HUES6 (cell line): Measurements from ENCODE around the gene CCNL1.
A peak's percentile ranks its signal among the peaks of the same experiment; 100 is the strongest.
"Not testable (repeated sequence)": the region's sequence is repeated elsewhere in the genome, so short reads cannot be mapped to it uniquely, and the experiment has no call there.

Experiments
- H3K27ac ChIP-seq: 2 replicates; pipeline ENCODE4 v1.7.0; 2013; ENCODE audit warnings: low read depth, mild to moderate bottlenecking, low read length, inconsistent platforms
- H3K27me3 ChIP-seq: 2 replicates; pipeline ENCODE4 v1.6.1; 2013; ENCODE audit warnings: low read length; ENCODE audit not compliant: control insufficient read depth, insufficient read depth
- H3K36me3 ChIP-seq: 2 replicates; pipeline ENCODE4 v1.6.1; 2013; ENCODE audit warnings: low read length; ENCODE audit not compliant: control insufficient read depth, insufficient read depth
- H3K4me1 ChIP-seq: 2 replicates; pipeline ENCODE4 v1.6.1; 2013; ENCODE audit warnings: low read length; ENCODE audit not compliant: control insufficient read depth, insufficient read depth
- H3K4me3 ChIP-seq: 2 replicates; pipeline ENCODE4 v1.5.1; 2013; ENCODE audit warnings: low read depth, low read length
- H3K9ac ChIP-seq: one replicate; pipeline ENCODE4 v1.6.1; 2013; ENCODE audit warnings: mild to moderate bottlenecking, low read length
- H3K9me3 ChIP-seq: 2 replicates; pipeline ENCODE4 v1.6.1; 2013; ENCODE audit warnings: low read depth, low read length; ENCODE audit not compliant: control insufficient read depth, insufficient read depth

CCNL1 gene

GRCh38 chr3:157179365-157179803 lies 19.4 kb upstream of the CCNL1 start:
- no peak overlapping the region for H3K9ac ChIP-seq
- H3K27ac ChIP-seq = no peak overlapping the region
- H3K27me3 ChIP-seq = no peaks in the 10 kb centered on the region
- H3K4me1 ChIP-seq = peaks cover under 1% of the 10 kb centered on the region; the same call in 1 of the 2 replicates
- H3K4me3 ChIP-seq = no peak overlapping the region
- H3K36me3 ChIP-seq = no peaks in the 10 kb centered on the region; the same call in 1 of the 2 replicates
- peaks cover 47% of the 10 kb centered on the region for H3K9me3 ChIP-seq

- peaks cover 45% of the 10 kb centered on the region for H3K9me3 ChIP-seq
- not testable (repeated sequence) for H3K4me3 ChIP-seq, H3K36me3 ChIP-seq, H3K4me1 ChIP-seq, H3K27me3 ChIP-seq, H3K27ac ChIP-seq, H3K9ac ChIP-seq
These were observed 18.8 kb upstream of the CCNL1 start for GRCh38 chr3:157178503-157179364.

- H3K4me1 ChIP-seq, H3K4me3 ChIP-seq, H3K27ac ChIP-seq, H3K9ac ChIP-seq, H3K27me3 ChIP-seq, H3K36me3 ChIP-seq: not testable (repeated sequence)
- H3K9me3 ChIP-seq = peaks cover 39% of the 10 kb centered on the region
These were observed 18.0 kb upstream of the CCNL1 start for GRCh38 chr3:157177801-157178453.

GRCh38 chr3:157176934-157177333 lies 17.0 kb upstream of the CCNL1 start:
- no peak overlapping the region for H3K27ac ChIP-seq
- H3K27me3 ChIP-seq = no peaks in the 10 kb centered on the region
- H3K4me3 ChIP-seq = no peak overlapping the region
- H3K9ac ChIP-seq = no peak overlapping the region
- H3K36me3 ChIP-seq = no peaks in the 10 kb centered on the region; the same call in 1 of the 2 replicates
- peaks cover 6% of the 10 kb centered on the region; the same call in 1 of the 2 replicates for H3K4me1 ChIP-seq
- H3K9me3 ChIP-seq = peaks cover 31% of the 10 kb centered on the region

- H3K27me3 ChIP-seq = no peaks in the 10 kb centered on the region
- peak overlapping the region; percentile 43; the same call in 1 of the 2 replicates for H3K27ac ChIP-seq
- peak overlapping the region; percentile 80 for H3K9ac ChIP-seq
- H3K36me3 ChIP-seq = no peaks in the 10 kb centered on the region; the same call in 1 of the 2 replicates
- peaks cover 6% of the 10 kb centered on the region; the same call in 1 of the 2 replicates for H3K4me1 ChIP-seq
- peaks cover 26% of the 10 kb centered on the region for H3K9me3 ChIP-seq
- H3K4me3 ChIP-seq = peak overlapping the region; percentile 81
These were observed 16.0 kb upstream of the CCNL1 start for GRCh38 chr3:157175691-157176507.

GRCh38 chr3:157174649-157175498 lies 14.9 kb upstream of the CCNL1 start:
- H3K36me3 ChIP-seq = no peaks in the 10 kb centered on the region; the same call in 1 of the 2 replicates
- peaks cover 20% of the 10 kb centered on the region for H3K9me3 ChIP-seq
- no peaks in the 10 kb centered on the region for H3K27me3 ChIP-seq
- peak overlapping the region; percentile 89 for H3K9ac ChIP-seq
- H3K27ac ChIP-seq = peak overlapping the region; percentile 84
- H3K4me1 ChIP-seq = peaks cover 6% of the 10 kb centered on the region; the same call in 1 of the 2 replicates
- H3K4me3 ChIP-seq = peak overlapping the region; percentile 81

GRCh38 chr3:157174290-157174648 lies 14.3 kb upstream of the CCNL1 start:
- H3K27me3 ChIP-seq = no peaks in the 10 kb centered on the region
- peak overlapping the region; percentile 89 for H3K9ac ChIP-seq
- H3K27ac ChIP-seq = peak overlapping the region; percentile 84
- H3K4me3 ChIP-seq = peak overlapping the region; percentile 81
- peaks cover 6% of the 10 kb centered on the region; the same call in 1 of the 2 replicates for H3K4me1 ChIP-seq
- H3K36me3 ChIP-seq = no peaks in the 10 kb centered on the region; the same call in 1 of the 2 replicates
- H3K9me3 ChIP-seq = peaks cover 14% of the 10 kb centered on the region

- peaks cover 12% of the 10 kb centered on the region for H3K9me3 ChIP-seq
- not testable (repeated sequence) for H3K27ac ChIP-seq, H3K4me1 ChIP-seq, H3K27me3 ChIP-seq, H3K36me3 ChIP-seq, H3K9ac ChIP-seq, H3K4me3 ChIP-seq
These were observed 13.4 kb upstream of the CCNL1 start for GRCh38 chr3:157173343-157173742.

- H3K27me3 ChIP-seq = no peaks in the 10 kb centered on the region
- H3K4me1 ChIP-seq = peaks cover 6% of the 10 kb centered on the region; the same call in 1 of the 2 replicates
- H3K9ac ChIP-seq = no peak overlapping the region
- H3K27ac ChIP-seq = no peak overlapping the region
- peaks cover 8% of the 10 kb centered on the region for H3K9me3 ChIP-seq
- no peaks in the 10 kb centered on the region; the same call in 1 of the 2 replicates for H3K36me3 ChIP-seq
- H3K4me3 ChIP-seq = no peak overlapping the region
These were observed 12.8 kb upstream of the CCNL1 start for GRCh38 chr3:157172746-157173145.

- H3K27me3 ChIP-seq = no peaks in the 10 kb centered on the region
- no peaks in the 10 kb centered on the region for H3K9me3 ChIP-seq
- H3K9ac ChIP-seq = no peak overlapping the region
- H3K4me3 ChIP-seq = no peak overlapping the region
- H3K27ac ChIP-seq = no peak overlapping the region
- peaks cover 6% of the 10 kb centered on the region; the same call in 1 of the 2 replicates for H3K4me1 ChIP-seq
- no peaks in the 10 kb centered on the region for H3K36me3 ChIP-seq
These were observed 10.9 kb upstream of the CCNL1 start for GRCh38 chr3:157170861-157171260.
